OCI-LY7 (cell line): ENCODE measurements around the gene NXF3. TPM values are rescaled to one million over a fixed set of nuclear protein-coding genes. Genes with fewer than 3 reads are reported as not detected.
"Not testable (repeated sequence)": the region's sequence is repeated elsewhere in the genome, so short reads cannot be mapped to it uniquely, and the experiment has no call there.

ENCODE experiments used
- BruUV-seq: library from RNA; stranded (reverse); fragments of 400-500 nt; replicated peaks from 2 replicates; lab custom pipeline; 2021; lab: Mats Ljungman, UMichigan
- CTCF ChIA-PET: fragments of 300-600 bp; sonication (Branson Sonifier 250); formaldehyde crosslinking; loops from one replicate; lab custom pipeline; 2022; ENCODE audit warnings: antibody characterized with exemption; ENCODE audit not compliant: unreplicated experiment; lab: Charles Lee
- POLR2A ChIA-PET: fragments of 300-600 bp; sonication (Branson Sonifier 250); formaldehyde crosslinking; loops from one replicate; lab custom pipeline; 2022; ENCODE audit warnings: antibody characterized with exemption; lab: Charles Lee
- DNase-seq: peaks from one replicate; pipeline ENCODE4 v3.0.0-alpha.2; 2015; ENCODE audit warnings: low spot score
- H2AFZ ChIP-seq: fragments of 200-600 bp; sonication (generic), shearing (Covaris generic); 2 replicates; pipeline ENCODE4 v1.6.1; 2014; ENCODE audit warnings: mild to moderate bottlenecking, antibody characterized with exemption, low read length, moderate library complexity
- H3K27ac ChIP-seq: fragments of 200-600 bp; sonication (generic); 2 replicates; pipeline ENCODE4 v1.5.1; 2014; ENCODE audit warnings: mixed run types, low read depth, mild to moderate bottlenecking, moderate library complexity, low read length, inconsistent platforms; ENCODE audit not compliant: poor library complexity, severe bottlenecking
- H3K36me3 ChIP-seq: fragments of 200-600 bp; sonication (generic); 2 replicates; pipeline ENCODE4 v1.6.1; 2014; ENCODE audit warnings: mild to moderate bottlenecking, antibody characterized with exemption, low read length, moderate library complexity, mixed read lengths; ENCODE audit not compliant: insufficient read depth
- H3K4me1 ChIP-seq: fragments of 200-600 bp; sonication (generic); 2 replicates; pipeline ENCODE4 v1.5.1; 2014; ENCODE audit warnings: mild to moderate bottlenecking, low read length; ENCODE audit not compliant: insufficient read depth, poor library complexity, severe bottlenecking
- H3K4me2 ChIP-seq: fragments of 200-600 bp; sonication (generic); 2 replicates; pipeline ENCODE4 v1.6.1; 2014; ENCODE audit warnings: mild to moderate bottlenecking, low read length
- H3K4me3 ChIP-seq: fragments of 200-600 bp; sonication (generic); 2 replicates; pipeline ENCODE4 v1.5.1; 2014; ENCODE audit warnings: mild to moderate bottlenecking, low read depth, low read length; ENCODE audit not compliant: poor library complexity, severe bottlenecking
- H3K79me2 ChIP-seq: fragments of 200-600 bp; sonication (generic); 2 replicates; pipeline ENCODE4 v1.6.1; 2016; ENCODE audit warnings: low read depth, mild to moderate bottlenecking, low read length, moderate library complexity, mixed read lengths; ENCODE audit not compliant: insufficient read depth
- H3K9me2 ChIP-seq: fragments of 200-600 bp; sonication (generic); 2 replicates; pipeline ENCODE4 v1.6.1; 2016; ENCODE audit warnings: mild to moderate bottlenecking, low read length, mixed read lengths; ENCODE audit not compliant: insufficient read depth
- H3K9me3 ChIP-seq: fragments of 200-600 bp; sonication (generic); 2 replicates; pipeline ENCODE4 v1.6.1; 2014; ENCODE audit warnings: mild to moderate bottlenecking, mixed run types, low read length, mixed read lengths
- H4K20me1 ChIP-seq: fragments of 200-600 bp; sonication (generic); 2 replicates; pipeline ENCODE4 v1.6.1; 2014; ENCODE audit warnings: mild to moderate bottlenecking, antibody characterized with exemption, low read length, moderate library complexity, mixed read lengths; ENCODE audit not compliant: insufficient read depth
- EZH2phosphoT487 ChIP-seq: fragments of 200-600 bp; sonication (generic); IDR thresholded peaks from 2 replicates; pipeline ENCODE4 v1.6.1; 2018; ENCODE audit warnings: low read depth, borderline replicate concordance, mild to moderate bottlenecking, mixed run types, antibody characterized with exemption, low read length, moderate library complexity, mixed read lengths
- intact Hi-C: fragments of 100-400 bp; cut with micrococcal nuclease; formaldehyde crosslinking; loops from one replicate; pipeline ENCODE4 v1.10.0; 2022; ENCODE audit not compliant: unreplicated experiment
- total RNA-seq, 2 experiments: library from RNA; depleted of rRNA in 1 of 2; stranded (reverse); fragments of >200 nt in 1 of 2; shearing (Covaris generic) in 1 of 2; gene quantifications; 2 replicates each; pipeline ENCODE4 v1.2.3, GENCODE V29; 2014 to 2022
- TF ChIP-seq, protein P1 (sequence below): fragments of 200-600 bp; sonication (generic); conservative IDR thresholded peaks from 2 replicates; pipeline ENCODE4 v1.5.1; 2014; ENCODE audit warnings: mild to moderate bottlenecking, antibody characterized with exemption, low read length, moderate library complexity, mixed read lengths

The NXF3 gene
- total RNA-seq, 2 experiments from 2014 or later, result not detected

DNA sequence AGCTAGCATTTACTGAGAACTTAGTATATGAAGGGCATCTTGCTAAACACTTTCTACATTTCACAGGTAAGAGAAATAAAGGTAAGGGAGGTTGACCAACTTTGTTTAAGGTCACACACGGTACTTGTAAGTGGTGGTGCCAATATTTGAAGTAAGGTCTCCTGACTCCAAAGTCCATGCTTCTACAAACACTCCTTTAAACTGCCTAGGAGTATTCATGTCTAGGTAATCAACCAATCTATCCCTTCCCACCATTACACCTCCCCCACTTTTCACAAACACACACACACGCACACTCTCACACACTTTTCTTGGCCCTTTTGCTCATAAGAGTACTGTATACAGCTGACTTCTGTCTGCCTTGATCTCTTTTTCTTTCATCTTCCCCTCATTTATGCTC, 36.0 kb downstream of the NXF3 start:
- BruUV-seq, result no TSS peak
- Histone ChIP-seq H3K36me3 (no peaks in the 10 kb centered on the region), H3K9me3 (no peaks in the 10 kb centered on the region), H4K20me1 (no peaks in the 10 kb centered on the region), H3K27ac (no peak overlapping the region), H3K4me1 (no peaks in the 10 kb centered on the region), H3K9me2 (no peaks in the 10 kb centered on the region), H3K4me2 (no peak overlapping the region), H3K4me3 (no peak overlapping the region), H2AFZ (no peak overlapping the region), H3K79me2 (no peaks in the 10 kb centered on the region)
- no peak for DNase-seq
- intact Hi-C loops, result no loop called here
- CTCF ChIA-PET, result no interaction called here
- POLR2A ChIA-PET, result no interaction called here
- TF ChIP-seq EZH2phosphoT487, result no peak
- TF ChIP-seq, protein P1, sequence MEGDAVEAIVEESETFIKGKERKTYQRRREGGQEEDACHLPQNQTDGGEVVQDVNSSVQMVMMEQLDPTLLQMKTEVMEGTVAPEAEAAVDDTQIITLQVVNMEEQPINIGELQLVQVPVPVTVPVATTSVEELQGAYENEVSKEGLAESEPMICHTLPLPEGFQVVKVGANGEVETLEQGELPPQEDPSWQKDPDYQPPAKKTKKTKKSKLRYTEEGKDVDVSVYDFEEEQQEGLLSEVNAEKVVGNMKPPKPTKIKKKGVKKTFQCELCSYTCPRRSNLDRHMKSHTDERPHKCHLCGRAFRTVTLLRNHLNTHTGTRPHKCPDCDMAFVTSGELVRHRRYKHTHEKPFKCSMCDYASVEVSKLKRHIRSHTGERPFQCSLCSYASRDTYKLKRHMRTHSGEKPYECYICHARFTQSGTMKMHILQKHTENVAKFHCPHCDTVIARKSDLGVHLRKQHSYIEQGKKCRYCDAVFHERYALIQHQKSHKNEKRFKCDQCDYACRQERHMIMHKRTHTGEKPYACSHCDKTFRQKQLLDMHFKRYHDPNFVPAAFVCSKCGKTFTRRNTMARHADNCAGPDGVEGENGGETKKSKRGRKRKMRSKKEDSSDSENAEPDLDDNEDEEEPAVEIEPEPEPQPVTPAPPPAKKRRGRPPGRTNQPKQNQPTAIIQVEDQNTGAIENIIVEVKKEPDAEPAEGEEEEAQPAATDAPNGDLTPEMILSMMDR, result no peak

DNA sequence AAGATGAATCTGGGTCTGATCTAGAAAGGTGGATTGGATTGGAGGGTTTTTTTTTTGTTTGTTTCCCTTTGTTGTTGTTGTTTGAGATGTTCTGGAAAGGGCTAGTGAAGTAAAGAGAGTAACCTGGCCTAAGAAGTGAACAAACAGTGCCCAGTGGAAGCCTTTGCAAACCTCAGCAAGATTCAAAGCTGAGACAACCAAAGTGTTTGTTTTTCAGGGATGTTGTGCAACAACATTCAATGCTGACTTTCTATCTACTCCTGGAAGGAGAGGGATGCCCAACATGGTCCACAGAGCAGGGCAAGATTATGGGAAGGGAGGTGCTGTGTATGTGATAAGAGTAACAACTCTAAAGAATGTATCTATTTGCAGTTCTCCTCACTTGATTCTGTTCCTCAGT, 40.3 kb downstream of the NXF3 start:
- no peaks in the 10 kb centered on the region for H3K36me3 ChIP-seq
- ChIA-PET CTCF (no interaction called here), POLR2A (no interaction called here)
- no peaks in the 10 kb centered on the region for H3K79me2 ChIP-seq
- H2AFZ ChIP-seq, result no peak overlapping the region
- BruUV-seq, result no TSS peak
- H3K4me2 ChIP-seq, result no peak overlapping the region
- no peak overlapping the region for H3K4me3 ChIP-seq
- no peak overlapping the region for H3K27ac ChIP-seq
- no peaks in the 10 kb centered on the region for H3K9me2 ChIP-seq
- TF ChIP-seq EZH2phosphoT487, result no peak
- TF ChIP-seq, protein P1, result no peak
- no peaks in the 10 kb centered on the region for H4K20me1 ChIP-seq
- H3K4me1 ChIP-seq, result no peaks in the 10 kb centered on the region
- H3K9me3 ChIP-seq, result no peaks in the 10 kb centered on the region
- intact Hi-C loops, result no loop called here
- no peak for DNase-seq

DNA sequence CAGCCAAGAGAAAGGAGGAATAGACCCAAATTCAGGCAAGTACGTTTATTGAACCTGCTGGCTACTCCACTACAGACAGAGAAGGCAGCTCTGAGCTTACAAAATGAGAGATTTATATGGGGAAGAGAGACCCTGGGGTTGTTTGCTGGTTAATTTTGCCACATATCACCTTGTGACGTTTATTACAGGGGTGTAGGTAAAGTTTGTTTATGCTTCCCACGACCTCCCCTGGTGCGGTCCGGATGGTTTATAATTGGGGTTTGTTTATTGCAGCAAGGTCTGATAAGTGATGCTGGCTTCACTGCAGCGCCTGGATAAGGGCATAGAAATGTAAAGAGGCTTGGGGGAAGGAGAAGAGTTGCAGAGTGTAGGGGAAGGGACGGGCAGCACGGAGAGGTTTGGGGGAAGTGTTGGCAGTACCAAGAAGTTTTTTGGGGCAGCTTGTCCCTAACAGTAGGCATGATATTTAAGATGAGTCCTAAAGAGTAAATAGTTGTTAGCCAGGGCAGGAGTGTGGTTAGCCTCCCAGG, 41.6 kb downstream of the NXF3 start:
- no peak for DNase-seq
- H3K9me2 ChIP-seq, result no peaks in the 10 kb centered on the region
- intact Hi-C loops, result no loop called here
- no peaks in the 10 kb centered on the region for H4K20me1 ChIP-seq
- no peaks in the 10 kb centered on the region for H3K4me1 ChIP-seq
- ChIA-PET CTCF (no interaction called here), POLR2A (no interaction called here)
- BruUV-seq, result no TSS peak
- no peaks in the 10 kb centered on the region for H3K36me3 ChIP-seq
- H3K79me2 ChIP-seq, result no peaks in the 10 kb centered on the region
- H3K9me3 ChIP-seq, result no peaks in the 10 kb centered on the region
- no peak overlapping the region for H3K4me2 ChIP-seq
- H3K4me3 ChIP-seq, result no peak overlapping the region
- H2AFZ ChIP-seq, result no peak overlapping the region
- H3K27ac ChIP-seq, result no peak overlapping the region
- TF ChIP-seq, protein P1, result no peak
- no peak for TF ChIP-seq EZH2phosphoT487

DNA sequence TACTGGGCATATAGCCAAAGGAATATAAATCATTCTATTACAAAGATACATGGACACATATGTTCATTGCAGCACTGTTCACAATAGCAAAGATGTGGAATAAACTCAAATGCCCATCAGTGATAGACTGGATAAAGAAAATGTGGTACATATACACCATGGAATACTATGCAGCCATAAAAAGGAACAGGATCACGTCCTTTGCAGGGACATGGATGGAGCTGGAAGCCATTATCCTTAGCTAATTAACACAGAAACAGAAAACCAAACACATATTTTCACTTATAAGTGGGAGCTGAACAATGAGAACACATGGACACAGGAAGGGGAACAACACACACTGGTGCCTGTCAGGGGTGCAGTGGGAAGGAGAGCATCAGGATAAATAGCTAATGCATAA, 59.6 kb downstream of the NXF3 start:
- H3K9me2 ChIP-seq, H3K4me2 ChIP-seq, BruUV-seq, CTCF ChIA-PET, H3K79me2 ChIP-seq, H3K27ac ChIP-seq, H4K20me1 ChIP-seq, H3K36me3 ChIP-seq, intact Hi-C loops, H3K4me1 ChIP-seq, DNase-seq, H3K9me3 ChIP-seq, H3K4me3 ChIP-seq, H2AFZ ChIP-seq: not testable (repeated sequence)
- POLR2A ChIA-PET, result interaction anchor here (0.7 kb wide), 1 partner anchor 54 kb away, joined by 3 read pairs; no protein-coding TSS in a partner anchor
